ENCODE data around the gene PXN. TPM values are rescaled to one million over a fixed set of nuclear protein-coding genes. Genes with fewer than 3 reads are reported as not detected.
A peak's percentile ranks its signal among the peaks of the same experiment; 100 is the strongest.
"Not testable (repeated sequence)": the region's sequence is repeated elsewhere in the genome, so short reads cannot be mapped to it uniquely, and the experiment has no call there.

The PXN gene
- total and polyA plus RNA-seq, 8 donors = 20.9 to 59.0 (median 29.4) TPM

DNA sequence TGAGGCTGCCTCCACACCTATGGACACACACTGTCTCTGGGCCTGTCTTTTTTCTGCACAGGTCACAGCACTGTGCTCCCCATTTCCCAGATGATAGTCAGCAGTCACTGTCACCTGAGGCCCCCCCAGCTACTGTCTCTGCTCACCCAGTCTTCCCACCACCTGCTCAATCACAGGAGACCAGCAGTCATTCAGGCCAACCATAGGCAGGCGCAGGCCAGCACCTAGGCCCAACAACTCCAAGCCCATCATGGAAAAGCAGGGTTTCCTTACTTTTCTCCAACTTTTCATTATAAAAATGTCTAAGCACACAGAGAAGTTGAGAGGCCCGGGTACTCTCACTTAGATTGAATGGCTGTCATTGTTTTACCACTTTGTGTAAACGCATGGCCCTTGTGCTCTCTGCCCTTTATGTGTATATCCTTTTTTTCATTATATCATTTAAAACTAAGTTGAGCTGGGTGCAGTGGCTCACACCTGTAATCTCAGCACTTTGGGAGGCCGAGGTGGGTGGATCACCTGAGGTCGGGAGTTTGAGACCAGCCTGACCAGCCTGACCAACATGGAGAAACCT is 7.1 kb downstream of the PXN start:
- no peak overlapping the region for H3K27ac ChIP-seq
- H3K36me3 ChIP-seq = no peaks in the 10 kb centered on the region
- WGBS, 2 donors = 82 to 90% methylated on average over 5 of the region's 5 CpGs
- TF ChIP-seq, protein P1, sequence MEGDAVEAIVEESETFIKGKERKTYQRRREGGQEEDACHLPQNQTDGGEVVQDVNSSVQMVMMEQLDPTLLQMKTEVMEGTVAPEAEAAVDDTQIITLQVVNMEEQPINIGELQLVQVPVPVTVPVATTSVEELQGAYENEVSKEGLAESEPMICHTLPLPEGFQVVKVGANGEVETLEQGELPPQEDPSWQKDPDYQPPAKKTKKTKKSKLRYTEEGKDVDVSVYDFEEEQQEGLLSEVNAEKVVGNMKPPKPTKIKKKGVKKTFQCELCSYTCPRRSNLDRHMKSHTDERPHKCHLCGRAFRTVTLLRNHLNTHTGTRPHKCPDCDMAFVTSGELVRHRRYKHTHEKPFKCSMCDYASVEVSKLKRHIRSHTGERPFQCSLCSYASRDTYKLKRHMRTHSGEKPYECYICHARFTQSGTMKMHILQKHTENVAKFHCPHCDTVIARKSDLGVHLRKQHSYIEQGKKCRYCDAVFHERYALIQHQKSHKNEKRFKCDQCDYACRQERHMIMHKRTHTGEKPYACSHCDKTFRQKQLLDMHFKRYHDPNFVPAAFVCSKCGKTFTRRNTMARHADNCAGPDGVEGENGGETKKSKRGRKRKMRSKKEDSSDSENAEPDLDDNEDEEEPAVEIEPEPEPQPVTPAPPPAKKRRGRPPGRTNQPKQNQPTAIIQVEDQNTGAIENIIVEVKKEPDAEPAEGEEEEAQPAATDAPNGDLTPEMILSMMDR (IDR thresholded peaks at IDR 0.05) = no peak
- no peaks in the 10 kb centered on the region for H3K27me3 ChIP-seq
- intact Hi-C loops (cut with DNase I) = no loop called here
- no peak overlapping the region for H3K4me3 ChIP-seq
- FAIRE-seq (no peak), ATAC-seq (no peak), DNase-seq (no peak)
- no peaks in the 10 kb centered on the region for H3K9me3 ChIP-seq
- peaks cover 11 to 42% (median 17%) of the 10 kb centered on the region in 3 donors for H3K4me1 ChIP-seq

DNA sequence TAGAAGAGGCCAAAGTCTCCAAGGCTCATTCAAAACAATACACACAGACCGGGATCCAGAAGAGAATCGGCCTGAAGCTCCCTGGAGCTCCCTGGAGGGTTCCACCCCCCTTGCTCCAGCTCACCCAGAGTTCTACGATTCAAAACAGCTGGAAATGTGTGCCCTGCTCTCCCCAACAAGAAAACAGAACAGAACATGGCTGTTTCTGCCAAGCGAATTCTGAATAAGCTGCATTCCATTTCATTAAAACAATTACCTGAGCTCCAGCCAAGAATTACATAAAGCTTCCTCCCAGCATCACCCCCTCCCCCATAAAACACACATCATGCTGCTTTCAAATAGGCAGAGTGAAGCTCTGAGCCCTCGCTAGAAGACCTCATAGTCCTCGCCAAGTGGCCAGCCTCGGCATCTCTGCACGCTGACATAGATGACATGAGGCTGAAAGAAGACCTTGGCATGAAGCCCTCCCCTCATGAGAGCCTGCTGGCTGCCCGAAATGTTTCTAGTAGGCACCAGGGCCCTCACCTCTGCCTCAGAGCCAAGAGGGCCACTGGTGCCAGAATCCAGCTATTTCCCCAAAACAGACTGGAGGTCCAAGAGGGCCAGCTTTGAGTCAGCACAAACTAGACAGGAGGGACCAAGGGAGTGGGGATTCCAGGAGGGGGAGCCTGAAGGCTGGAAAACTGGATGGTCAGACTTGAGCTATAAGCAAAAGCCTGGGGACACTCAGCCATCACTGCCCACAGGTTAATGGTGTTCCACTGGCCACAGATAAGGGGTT is 8.3 kb downstream of the PXN start:
- intact Hi-C loops (cut with DNase I) = no loop called here
- Histone ChIP-seq H3K27me3 (no peaks in the 10 kb centered on the region), H3K9me3 (no peaks in the 10 kb centered on the region), H3K27ac (peak overlapping the region; percentile 22 to 73 (median 54)), H3K4me1 (peaks cover 11 to 30% (median 11%) of the 10 kb centered on the region in 3 donors), H3K36me3 (no peaks in the 10 kb centered on the region), H3K4me3 (no peak overlapping the region)
- DNase-seq (peak in 4 of 6 donors; percentile 43 to 56 (median 52)), FAIRE-seq (no peak), ATAC-seq (peak; percentile 51 to 84 (median 75))
- 29 to 33% methylated on average over 9 of the region's 9 CpGs for WGBS, 2 donors
- TF ChIP-seq, protein P1 (IDR thresholded peaks at IDR 0.05) = no peak

DNA sequence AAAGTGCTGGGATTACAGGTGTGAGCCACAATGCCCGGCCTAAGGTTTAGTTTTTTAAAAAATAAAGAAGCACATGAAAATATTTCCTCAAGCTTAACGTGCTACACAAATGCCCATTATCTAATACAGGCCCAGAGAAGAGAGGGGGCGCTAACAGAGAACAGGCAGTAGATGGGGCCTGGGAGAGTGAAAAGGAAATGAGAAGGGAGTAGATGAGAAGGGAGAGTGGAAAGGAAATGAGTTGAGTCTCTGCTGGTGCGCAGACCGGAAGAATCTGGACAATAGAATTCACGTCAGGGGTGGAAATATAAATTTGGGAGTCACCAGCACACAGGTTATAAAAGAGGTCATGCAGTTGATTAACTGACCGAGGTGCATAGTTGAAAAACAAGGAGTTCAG is 10.7 kb downstream of the PXN start:
- Histone ChIP-seq H3K4me1 (peaks cover 9 to 27% (median 11%) of the 10 kb centered on the region in 3 donors), H3K4me3 (no peak overlapping the region), H3K27ac (peak overlapping the region in 2 of 4 donors; percentile 2 to 67), H3K9me3 (no peaks in the 10 kb centered on the region), H3K36me3 (no peaks in the 10 kb centered on the region), H3K27me3 (no peaks in the 10 kb centered on the region)
- TF ChIP-seq, protein P1 (IDR thresholded peaks at IDR 0.05) = no peak
- intact Hi-C loops (cut with DNase I) = no loop called here
- WGBS, 2 donors = 52 to 54% methylated on average over 7 of the region's 7 CpGs
- DNase-seq = no peak
- FAIRE-seq = no peak
- peak; percentile 22 to 45 (median 31) for ATAC-seq

DNA sequence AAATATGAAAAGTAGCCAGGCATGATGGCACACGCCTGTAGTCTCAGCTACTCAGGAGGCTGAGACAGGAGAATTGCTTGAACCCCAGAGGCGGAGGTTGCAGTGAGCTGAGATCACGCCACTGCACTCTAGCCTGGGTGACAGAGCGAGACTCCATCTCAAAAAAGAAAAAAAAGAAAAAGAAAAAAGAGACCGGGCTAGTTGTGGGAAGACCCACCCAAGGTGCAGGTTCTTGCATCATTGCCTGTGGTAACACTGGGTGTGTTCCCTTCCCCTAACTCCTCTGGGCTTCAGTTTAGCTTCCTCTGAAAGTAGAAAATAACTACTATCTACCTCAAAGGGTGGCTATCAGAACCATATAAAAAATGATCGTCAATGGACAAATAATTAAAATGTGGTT is 12.2 kb downstream of the PXN start:
- H3K27ac ChIP-seq; FAIRE-seq; ATAC-seq; H3K36me3 ChIP-seq; intact Hi-C loops (cut with DNase I); H3K4me3 ChIP-seq; DNase-seq; H3K27me3 ChIP-seq; H3K9me3 ChIP-seq: not testable (repeated sequence)
- H3K4me1 ChIP-seq = peaks cover 9 to 27% (median 11%) of the 10 kb centered on the region in 3 donors
- WGBS, 2 donors = 82 to 88% methylated on average over 6 of the region's 6 CpGs

DNA sequence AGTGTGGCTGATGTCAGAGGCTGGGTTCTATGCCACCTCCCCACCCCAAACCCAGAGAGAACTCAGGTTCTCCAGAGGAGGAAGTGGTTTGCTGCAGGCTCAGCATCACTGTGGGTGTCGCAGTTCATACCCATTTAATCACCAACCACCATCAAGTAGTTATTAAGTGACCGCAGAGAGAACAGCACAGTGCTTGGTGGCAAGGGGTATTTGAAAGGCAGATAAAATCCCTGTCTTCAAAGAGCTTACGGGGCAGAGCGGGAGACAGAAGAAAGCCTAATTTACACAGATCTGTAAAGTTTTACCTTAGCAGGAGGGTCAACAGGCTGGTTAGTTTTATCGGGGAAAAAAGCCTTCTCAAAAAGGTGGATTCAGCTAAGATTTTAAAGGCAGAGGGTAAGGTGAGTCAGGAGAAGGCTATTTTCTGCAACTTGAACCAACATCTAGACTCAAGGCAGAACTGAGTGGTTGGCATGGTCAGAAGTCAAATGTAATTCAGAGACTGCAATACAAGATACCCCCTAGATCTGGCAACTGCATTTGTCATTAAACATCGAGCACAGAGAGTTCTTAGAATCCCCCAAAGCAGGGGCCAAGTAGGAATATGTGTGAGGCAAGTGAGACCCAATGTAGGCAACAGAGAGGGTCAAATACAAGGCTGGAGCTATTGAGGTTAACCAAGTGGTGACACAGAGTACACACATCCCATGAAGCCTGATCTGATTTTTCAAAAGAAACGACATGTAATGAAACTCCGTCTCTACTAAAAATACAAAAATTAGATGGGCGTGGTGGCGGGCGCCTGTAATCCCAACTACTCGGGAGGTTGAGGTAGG is 13.2 kb downstream of the PXN start:
- DNase-seq (no peak), FAIRE-seq (no peak), ATAC-seq (peak in 2 of 4 donors; percentile 14 to 31)
- no peak overlapping the region for H3K4me3 ChIP-seq
- no peaks in the 10 kb centered on the region for H3K27me3 ChIP-seq
- H3K27ac ChIP-seq = no peak overlapping the region
- TF ChIP-seq, protein P1 (IDR thresholded peaks at IDR 0.05) = no peak
- H3K9me3 ChIP-seq = no peaks in the 10 kb centered on the region
- no peaks in the 10 kb centered on the region for H3K36me3 ChIP-seq
- intact Hi-C loops (cut with DNase I) = no loop called here
- WGBS, 2 donors = 92 to 94% methylated on average over 12 of the region's 12 CpGs
- H3K4me1 ChIP-seq = peaks cover 9 to 31% (median 19%) of the 10 kb centered on the region in 3 donors

DNA sequence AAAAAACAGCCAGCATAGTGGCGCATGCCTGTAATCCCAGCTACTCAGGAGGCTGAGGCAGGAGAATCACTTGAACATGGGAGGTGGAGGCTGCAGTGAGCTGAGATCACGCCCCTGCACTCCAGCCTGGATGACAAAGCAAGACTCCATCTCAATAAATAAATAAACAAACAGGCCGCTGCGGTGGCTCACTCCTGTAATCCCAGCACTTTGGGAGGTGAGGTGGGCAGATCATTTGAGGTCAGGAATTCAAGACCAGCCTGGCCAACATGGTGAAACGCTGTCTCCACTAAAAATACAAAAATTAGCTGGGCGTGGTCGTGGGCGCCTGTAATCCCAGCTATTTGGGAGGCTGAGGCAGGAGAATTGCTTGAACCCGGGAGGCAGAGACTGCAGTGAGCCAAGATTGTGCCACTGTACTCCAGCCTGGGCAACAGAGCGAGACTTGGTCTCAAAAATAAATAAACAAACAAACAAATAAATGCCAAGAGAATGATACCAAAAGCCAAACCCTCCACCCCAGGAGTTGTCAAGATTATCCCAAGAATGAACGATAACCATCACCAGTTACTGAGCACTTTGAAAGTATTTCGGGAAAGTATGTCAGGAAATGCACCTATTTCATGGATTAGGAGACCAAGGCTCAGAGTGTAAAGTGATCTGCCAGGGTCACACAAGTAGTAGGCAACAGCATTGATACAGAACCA is 14.0 kb downstream of the PXN start:
- H3K9me3 ChIP-seq; FAIRE-seq; ATAC-seq; H3K36me3 ChIP-seq; H3K27me3 ChIP-seq; H3K4me3 ChIP-seq; H3K27ac ChIP-seq; intact Hi-C loops (cut with DNase I); DNase-seq: not testable (repeated sequence)
- peaks cover 7 to 28% (median 24%) of the 10 kb centered on the region in 3 donors for H3K4me1 ChIP-seq
- 90 to 95% methylated on average over 12 of the region's 12 CpGs for WGBS, 2 donors
